ENCODE data around the gene MT1H.

The MT1H gene

GRCh38 chr16:56695246-56695645 lies 25.6 kb downstream of the MT1H start:
- H4K20me1 ChIP-seq (ENCODE audit: insufficient read depth, low read length): no peaks in the 10 kb centered on the region
- H3K79me2 ChIP-seq (ENCODE audit: insufficient read depth, low read length): no peaks in the 10 kb centered on the region
- H3K9me3 ChIP-seq (ENCODE audit: low read length): 0 out of 2 replicates have a peak, but pooled peaks cover 5% of the 10 kb centered on the region
- no peak overlapping the region for H3K4me3 ChIP-seq (ENCODE audit: low read depth, low read length, poor library complexity, severe bottlenecking)
- no peaks in the 10 kb centered on the region; the same call in 1 of the 2 replicates for H3K36me3 ChIP-seq (ENCODE audit: insufficient read depth, low read length)
- H2AFZ ChIP-seq (ENCODE audit: low read length): no peak overlapping the region
- no peak overlapping the region for H3K27ac ChIP-seq (ENCODE audit: low read depth, low read length, poor library complexity, severe bottlenecking)
- peaks cover 2% of the 10 kb centered on the region; the same call in 1 of the 2 replicates for H3K27me3 ChIP-seq (ENCODE audit: insufficient read depth, low read length)
- no peaks in the 10 kb centered on the region for H3K9me2 ChIP-seq (ENCODE audit: low read depth, low read length)
- TF ChIP-seq CTCF (IDR thresholded peaks at IDR 0.05; ENCODE audit: low read length) (no peak), EZH2 (IDR thresholded peaks at IDR 0.05; ENCODE audit: borderline replicate concordance, low read length) (no peak)
- no peaks in the 10 kb centered on the region for H3F3A ChIP-seq (ENCODE audit: insufficient read depth, low read length)
- no peak overlapping the region for H3K9ac ChIP-seq (ENCODE audit: low read length)
- H3K4me1 ChIP-seq (ENCODE audit: insufficient read depth, low read length, severe bottlenecking): no peaks in the 10 kb centered on the region
- no peak overlapping the region for H3K4me2 ChIP-seq (ENCODE audit: low read length)

- H3K27ac ChIP-seq (ENCODE audit: low read depth, low read length, poor library complexity, severe bottlenecking): no peak overlapping the region
- no peaks in the 10 kb centered on the region for H3K79me2 ChIP-seq (ENCODE audit: insufficient read depth, low read length)
- H3K4me3 ChIP-seq (ENCODE audit: low read depth, low read length, poor library complexity, severe bottlenecking): no peak overlapping the region
- H2AFZ ChIP-seq (ENCODE audit: low read length): no peak overlapping the region
- TF ChIP-seq EZH2 (IDR thresholded peaks at IDR 0.05; ENCODE audit: borderline replicate concordance, low read length): no peak
- no peak for TF ChIP-seq CTCF (IDR thresholded peaks at IDR 0.05; ENCODE audit: low read length)
- no peaks in the 10 kb centered on the region for H3K4me1 ChIP-seq (ENCODE audit: insufficient read depth, low read length, severe bottlenecking)
- H3K9ac ChIP-seq (ENCODE audit: low read length): no peak overlapping the region
- H4K20me1 ChIP-seq (ENCODE audit: insufficient read depth, low read length): no peaks in the 10 kb centered on the region
- no peaks in the 10 kb centered on the region for H3K9me2 ChIP-seq (ENCODE audit: low read depth, low read length)
- H3K9me3 ChIP-seq (ENCODE audit: low read length): 0 out of 2 replicates have a peak, but pooled peaks cover 5% of the 10 kb centered on the region
- H3F3A ChIP-seq (ENCODE audit: insufficient read depth, low read length): no peaks in the 10 kb centered on the region
- no peaks in the 10 kb centered on the region; the same call in 1 of the 2 replicates for H3K36me3 ChIP-seq (ENCODE audit: insufficient read depth, low read length)
- H3K27me3 ChIP-seq (ENCODE audit: insufficient read depth, low read length): peaks cover 2% of the 10 kb centered on the region; the same call in 1 of the 2 replicates
- H3K4me2 ChIP-seq (ENCODE audit: low read length): no peak overlapping the region
Measured at GRCh38 chr16:56697456-56698155, 28.0 kb downstream of the MT1H start.

GRCh38 chr16:56700195-56700594 lies 30.6 kb downstream of the MT1H start:
- Histone ChIP-seq H4K20me1 (ENCODE audit: insufficient read depth, low read length) (no peaks in the 10 kb centered on the region), H3K27ac (ENCODE audit: low read depth, low read length, poor library complexity, severe bottlenecking) (no peak overlapping the region), H3K9ac (ENCODE audit: low read length) (no peak overlapping the region), H3K4me1 (ENCODE audit: insufficient read depth, low read length, severe bottlenecking) (no peaks in the 10 kb centered on the region), H3K4me2 (ENCODE audit: low read length) (no peak overlapping the region), H3K27me3 (ENCODE audit: insufficient read depth, low read length) (peaks cover 2% of the 10 kb centered on the region; the same call in 1 of the 2 replicates), H3K9me2 (ENCODE audit: low read depth, low read length) (no peaks in the 10 kb centered on the region), H3K36me3 (ENCODE audit: insufficient read depth, low read length) (no peaks in the 10 kb centered on the region; the same call in 1 of the 2 replicates), H3F3A (ENCODE audit: insufficient read depth, low read length) (no peaks in the 10 kb centered on the region), H3K79me2 (ENCODE audit: insufficient read depth, low read length) (no peaks in the 10 kb centered on the region), H3K9me3 (ENCODE audit: low read length) (0 out of 2 replicates have a peak, but pooled peaks cover 5% of the 10 kb centered on the region), H3K4me3 (ENCODE audit: low read depth, low read length, poor library complexity, severe bottlenecking) (no peak overlapping the region), H2AFZ (ENCODE audit: low read length) (no peak overlapping the region)
- no peak for TF ChIP-seq CTCF (IDR thresholded peaks at IDR 0.05; ENCODE audit: low read length)
- TF ChIP-seq EZH2 (IDR thresholded peaks at IDR 0.05; ENCODE audit: borderline replicate concordance, low read length): no peak
